ENCODE measurements around the gene LCE2D. TPM values are rescaled to one million over a fixed set of nuclear protein-coding genes. Genes with fewer than 3 reads are reported as not detected.

The LCE2D gene
- total RNA-seq, 1 experiment from 2014 or later: not detected

DNA sequence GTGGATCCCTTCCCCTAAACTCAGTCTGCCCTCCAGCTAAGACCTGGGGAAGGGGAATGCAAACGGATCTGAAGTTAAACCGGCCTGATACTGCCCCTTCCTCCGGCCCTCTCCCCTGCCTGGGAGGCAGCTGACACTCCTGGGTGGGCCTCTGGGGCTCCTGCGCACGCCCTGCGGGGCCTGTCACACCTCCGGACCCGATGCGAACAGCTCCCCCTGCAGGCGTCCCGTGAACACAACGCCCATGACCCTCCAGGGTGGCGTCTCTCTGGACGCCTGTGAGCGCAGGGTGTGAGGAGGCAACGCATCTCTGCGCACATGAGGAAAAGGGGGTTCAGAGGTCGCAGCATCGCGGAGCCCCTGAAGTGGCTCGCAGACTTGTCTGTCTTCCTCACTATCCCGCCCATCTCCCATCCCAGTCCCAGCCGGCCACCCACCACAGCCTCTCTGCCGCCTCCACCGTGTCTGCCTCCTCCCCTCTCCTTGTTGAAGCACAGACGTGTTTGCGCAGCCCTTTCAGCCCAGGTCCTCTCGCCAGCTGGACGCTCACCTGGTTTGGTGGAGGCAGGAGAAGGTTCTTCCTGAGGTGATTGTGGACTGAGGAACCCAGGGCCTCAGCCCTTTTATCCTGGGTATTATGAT, 39.9 kb upstream of the LCE2D start:
- BruUV-seq (replicated peaks): no TSS peak

DNA sequence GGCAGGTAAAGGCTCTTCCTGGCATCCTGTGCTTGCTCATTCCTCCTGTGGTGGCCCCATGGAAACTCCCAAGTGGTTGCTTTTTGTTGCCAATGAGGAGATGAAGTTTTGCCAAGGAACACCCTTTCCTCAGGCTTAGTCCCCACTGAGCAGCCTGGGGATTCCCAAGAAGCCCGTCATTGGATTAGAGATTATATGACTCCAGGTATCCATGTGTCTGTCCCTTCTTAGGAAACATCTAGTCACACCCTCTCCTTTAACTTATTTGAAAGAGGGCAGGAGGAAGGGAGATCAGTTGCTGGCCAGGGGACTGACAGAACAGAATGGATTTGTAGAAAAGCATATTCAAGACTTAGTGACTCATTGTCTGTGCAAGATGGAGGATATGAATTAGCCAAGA, 36.4 kb upstream of the LCE2D start:
- Histone ChIP-seq H3K36me3 (ENCODE audit: control insufficient read depth, insufficient read depth, low read length) (no peaks in the 10 kb centered on the region), H3K4me3 (ENCODE audit: low read depth in 2 of 2, low read length in 2 of 2) (no peak overlapping the region), H3K27me3 (ENCODE audit: control insufficient read depth, insufficient read depth, low read length) (no peaks in the 10 kb centered on the region), H3K27ac (ENCODE audit: low read length) (no peak overlapping the region), H3K9me3 (ENCODE audit: control insufficient read depth, insufficient read depth, low read depth, low read length) (no peaks in the 10 kb centered on the region), H3K4me1 (ENCODE audit: control insufficient read depth, insufficient read depth, low read length) (no peaks in the 10 kb centered on the region)
- ATAC-seq: no peak
- intact Hi-C loops (cut with micrococcal nuclease; ENCODE audit: unreplicated experiment): no loop called here
- CTCF ChIA-PET: no interaction called here
- in situ Hi-C loops (cut with HindIII; ENCODE audit: low pct_unique_long_range_greater_than_20kb, low sequenced_read_pairs): no loop called here
- no peak for TF ChIP-seq TCF7L2 (IDR thresholded peaks at IDR 0.05; ENCODE audit: low read depth, low read length)
- TF ChIP-seq, protein P1, sequence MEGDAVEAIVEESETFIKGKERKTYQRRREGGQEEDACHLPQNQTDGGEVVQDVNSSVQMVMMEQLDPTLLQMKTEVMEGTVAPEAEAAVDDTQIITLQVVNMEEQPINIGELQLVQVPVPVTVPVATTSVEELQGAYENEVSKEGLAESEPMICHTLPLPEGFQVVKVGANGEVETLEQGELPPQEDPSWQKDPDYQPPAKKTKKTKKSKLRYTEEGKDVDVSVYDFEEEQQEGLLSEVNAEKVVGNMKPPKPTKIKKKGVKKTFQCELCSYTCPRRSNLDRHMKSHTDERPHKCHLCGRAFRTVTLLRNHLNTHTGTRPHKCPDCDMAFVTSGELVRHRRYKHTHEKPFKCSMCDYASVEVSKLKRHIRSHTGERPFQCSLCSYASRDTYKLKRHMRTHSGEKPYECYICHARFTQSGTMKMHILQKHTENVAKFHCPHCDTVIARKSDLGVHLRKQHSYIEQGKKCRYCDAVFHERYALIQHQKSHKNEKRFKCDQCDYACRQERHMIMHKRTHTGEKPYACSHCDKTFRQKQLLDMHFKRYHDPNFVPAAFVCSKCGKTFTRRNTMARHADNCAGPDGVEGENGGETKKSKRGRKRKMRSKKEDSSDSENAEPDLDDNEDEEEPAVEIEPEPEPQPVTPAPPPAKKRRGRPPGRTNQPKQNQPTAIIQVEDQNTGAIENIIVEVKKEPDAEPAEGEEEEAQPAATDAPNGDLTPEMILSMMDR (IDR thresholded peaks at IDR 0.05): no peak
- BruUV-seq (replicated peaks): no TSS peak
- DNase-seq (ENCODE audit: low read depth, low spot score): no peak
- POLR2A ChIA-PET: no interaction called here

More for the DNA sequence above, 39.9 kb upstream of the LCE2D start:
- intact Hi-C loops (cut with micrococcal nuclease; ENCODE audit: unreplicated experiment): no loop called here
- H3K9me3 ChIP-seq (ENCODE audit: control insufficient read depth, insufficient read depth, low read depth, low read length): no peaks in the 10 kb centered on the region
- ChIA-PET POLR2A (no interaction called here), CTCF (no interaction called here)
- TF ChIP-seq, protein P2, sequence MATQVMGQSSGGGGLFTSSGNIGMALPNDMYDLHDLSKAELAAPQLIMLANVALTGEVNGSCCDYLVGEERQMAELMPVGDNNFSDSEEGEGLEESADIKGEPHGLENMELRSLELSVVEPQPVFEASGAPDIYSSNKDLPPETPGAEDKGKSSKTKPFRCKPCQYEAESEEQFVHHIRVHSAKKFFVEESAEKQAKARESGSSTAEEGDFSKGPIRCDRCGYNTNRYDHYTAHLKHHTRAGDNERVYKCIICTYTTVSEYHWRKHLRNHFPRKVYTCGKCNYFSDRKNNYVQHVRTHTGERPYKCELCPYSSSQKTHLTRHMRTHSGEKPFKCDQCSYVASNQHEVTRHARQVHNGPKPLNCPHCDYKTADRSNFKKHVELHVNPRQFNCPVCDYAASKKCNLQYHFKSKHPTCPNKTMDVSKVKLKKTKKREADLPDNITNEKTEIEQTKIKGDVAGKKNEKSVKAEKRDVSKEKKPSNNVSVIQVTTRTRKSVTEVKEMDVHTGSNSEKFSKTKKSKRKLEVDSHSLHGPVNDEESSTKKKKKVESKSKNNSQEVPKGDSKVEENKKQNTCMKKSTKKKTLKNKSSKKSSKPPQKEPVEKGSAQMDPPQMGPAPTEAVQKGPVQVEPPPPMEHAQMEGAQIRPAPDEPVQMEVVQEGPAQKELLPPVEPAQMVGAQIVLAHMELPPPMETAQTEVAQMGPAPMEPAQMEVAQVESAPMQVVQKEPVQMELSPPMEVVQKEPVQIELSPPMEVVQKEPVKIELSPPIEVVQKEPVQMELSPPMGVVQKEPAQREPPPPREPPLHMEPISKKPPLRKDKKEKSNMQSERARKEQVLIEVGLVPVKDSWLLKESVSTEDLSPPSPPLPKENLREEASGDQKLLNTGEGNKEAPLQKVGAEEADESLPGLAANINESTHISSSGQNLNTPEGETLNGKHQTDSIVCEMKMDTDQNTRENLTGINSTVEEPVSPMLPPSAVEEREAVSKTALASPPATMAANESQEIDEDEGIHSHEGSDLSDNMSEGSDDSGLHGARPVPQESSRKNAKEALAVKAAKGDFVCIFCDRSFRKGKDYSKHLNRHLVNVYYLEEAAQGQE (IDR thresholded peaks at IDR 0.05; ENCODE audit: insufficient read depth in 1 of 2, low read depth in 2 of 2, low read length in 1 of 2): no peak
- TF ChIP-seq, protein P1 (IDR thresholded peaks at IDR 0.05): peak; percentile 59
- no peak overlapping the region for H3K27ac ChIP-seq (ENCODE audit: low read length)
- no peaks in the 10 kb centered on the region for H3K4me1 ChIP-seq (ENCODE audit: control insufficient read depth, insufficient read depth, low read length)
- H3K36me3 ChIP-seq (ENCODE audit: control insufficient read depth, insufficient read depth, low read length): no peaks in the 10 kb centered on the region
- no peaks in the 10 kb centered on the region for H3K27me3 ChIP-seq (ENCODE audit: control insufficient read depth, insufficient read depth, low read length)
- DNase-seq (ENCODE audit: low read depth, low spot score): no peak
- in situ Hi-C loops (cut with HindIII; ENCODE audit: low pct_unique_long_range_greater_than_20kb, low sequenced_read_pairs): no loop called here
- ATAC-seq: peak; percentile 42; the same call in 1 of the 2 replicates
- no peak overlapping the region for H3K4me3 ChIP-seq (ENCODE audit: low read depth in 2 of 2, low read length in 2 of 2)

DNA sequence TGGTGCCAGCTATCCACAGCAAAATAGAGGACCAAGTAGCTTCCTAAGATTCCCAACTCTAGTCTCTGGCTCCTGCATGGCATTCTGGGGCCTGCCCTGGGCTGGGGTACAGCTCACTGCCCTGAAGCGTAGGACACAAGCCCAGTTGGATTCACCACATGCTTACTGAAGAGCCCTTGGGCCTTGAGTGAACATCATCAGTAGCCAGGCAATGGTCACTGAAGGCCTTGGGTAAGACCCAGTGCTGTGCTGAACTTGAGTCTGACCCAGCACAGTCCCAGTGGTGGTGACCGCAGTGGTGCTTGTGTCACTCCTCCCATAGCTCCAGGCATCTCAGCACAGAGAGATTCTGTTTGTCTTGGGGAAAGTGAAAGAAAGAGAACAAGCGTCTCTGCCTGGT, 32.6 kb upstream of the LCE2D start:
- TF ChIP-seq POLR2AphosphoS5 (IDR thresholded peaks at IDR 0.05; ENCODE audit: low read depth, low read length) (no peak), TCF7L2 (IDR thresholded peaks at IDR 0.05; ENCODE audit: low read depth, low read length) (no peak), SIN3A (IDR thresholded peaks at IDR 0.05; ENCODE audit: borderline replicate concordance, insufficient read depth, low read depth, low read length) (no peak)
- TF ChIP-seq, protein P2 (IDR thresholded peaks at IDR 0.05; ENCODE audit: insufficient read depth in 1 of 2, low read depth in 2 of 2, low read length in 1 of 2): no peak
- TF ChIP-seq, protein P1 (IDR thresholded peaks at IDR 0.05): no peak
- no peak overlapping the region for H3K4me3 ChIP-seq (ENCODE audit: low read depth in 2 of 2, low read length in 2 of 2)
- intact Hi-C loops (cut with micrococcal nuclease; ENCODE audit: unreplicated experiment): no loop called here
- no peaks in the 10 kb centered on the region for H3K4me1 ChIP-seq (ENCODE audit: control insufficient read depth, insufficient read depth, low read length)
- H3K9me3 ChIP-seq (ENCODE audit: control insufficient read depth, insufficient read depth, low read depth, low read length): no peaks in the 10 kb centered on the region
- DNase-seq (ENCODE audit: low read depth, low spot score) (no peak), ATAC-seq (no peak)
- BruUV-seq (replicated peaks): no TSS peak
- CTCF ChIA-PET: no interaction called here
- H3K27me3 ChIP-seq (ENCODE audit: control insufficient read depth, insufficient read depth, low read length): no peaks in the 10 kb centered on the region
- no peaks in the 10 kb centered on the region for H3K36me3 ChIP-seq (ENCODE audit: control insufficient read depth, insufficient read depth, low read length)
- POLR2A ChIA-PET: no interaction called here
- in situ Hi-C loops (cut with HindIII; ENCODE audit: low pct_unique_long_range_greater_than_20kb, low sequenced_read_pairs): no loop called here
- H3K27ac ChIP-seq (ENCODE audit: low read length): no peak overlapping the region
